MM.1S (cell line): ENCODE measurements around the gene TRIP6.

ENCODE experiments used
- DNase-seq: peaks from one replicate; pipeline ENCODE4 v3.0.0-alpha.2; 2015
- H2AFZ ChIP-seq: fragments of 300-600 bp; sonication (generic); 2 replicates; pipeline ENCODE4 v1.6.0; 2016; ENCODE audit warnings: antibody characterized with exemption, low read length
- H3F3A ChIP-seq: fragments of 300-600 bp; sonication (generic); 2 replicates; pipeline ENCODE4 v1.6.1; 2016; ENCODE audit warnings: mild to moderate bottlenecking, antibody characterized with exemption, low read length, moderate library complexity, mixed read lengths; ENCODE audit not compliant: insufficient read depth
- H3K27ac ChIP-seq: fragments of 300-600 bp; sonication (generic); 2 replicates; pipeline ENCODE4 v1.5.1; 2016; ENCODE audit warnings: mild to moderate bottlenecking, low read length
- H3K27me3 ChIP-seq: fragments of 300-600 bp; sonication (generic); replicated peaks from 2 replicates; pipeline ENCODE4 v1.6.0; 2016; ENCODE audit warnings: low read length; ENCODE audit not compliant: insufficient read depth
- H3K36me3 ChIP-seq: fragments of 300-600 bp; sonication (generic); replicated peaks from 2 replicates; pipeline ENCODE4 v1.6.1; 2016; ENCODE audit warnings: mild to moderate bottlenecking, low read length, mixed read lengths; ENCODE audit not compliant: insufficient read depth
- H3K4me1 ChIP-seq: fragments of 300-600 bp; sonication (generic); 2 replicates; pipeline ENCODE4 v1.6.1; 2016; ENCODE audit warnings: low read length, mixed read lengths
- H3K4me2 ChIP-seq: fragments of 300-600 bp; sonication (generic); 2 replicates; pipeline ENCODE4 v1.6.0; 2016; ENCODE audit warnings: low read depth, low read length
- H3K4me3 ChIP-seq: fragments of 300-600 bp; sonication (generic); 2 replicates; pipeline ENCODE4 v1.5.1; 2016; ENCODE audit warnings: low read length, mixed read lengths
- H3K79me2 ChIP-seq: fragments of 300-600 bp; sonication (generic); 2 replicates; pipeline ENCODE4 v1.6.1; 2016; ENCODE audit warnings: mixed run types, low read length, mixed read lengths
- H3K9ac ChIP-seq: fragments of 300-600 bp; sonication (generic); 2 replicates; pipeline ENCODE4 v1.6.1; 2016; ENCODE audit warnings: low read length, mixed read lengths
- H3K9me2 ChIP-seq: fragments of 300-600 bp; sonication (generic); replicated peaks from 2 replicates; pipeline ENCODE4 v1.6.1; 2016; ENCODE audit warnings: mild to moderate bottlenecking, low read length, mixed read lengths; ENCODE audit not compliant: insufficient read depth
- H3K9me3 ChIP-seq: fragments of 300-600 bp; sonication (generic); replicated peaks from 2 replicates; pipeline ENCODE4 v1.6.1; 2016; ENCODE audit warnings: mild to moderate bottlenecking, low read length, mixed read lengths; ENCODE audit not compliant: insufficient read depth
- H4K20me1 ChIP-seq: fragments of 300-600 bp; sonication (generic); 2 replicates; pipeline ENCODE4 v1.6.1; 2016; ENCODE audit warnings: mild to moderate bottlenecking, low read length, moderate library complexity, mixed read lengths; ENCODE audit not compliant: insufficient read depth
- EZH2 ChIP-seq: fragments of 300-600 bp; sonication (generic); optimal IDR thresholded peaks from 2 replicates; pipeline ENCODE3; 2017; ENCODE audit warnings: low read depth, mild to moderate bottlenecking, antibody characterized with exemption, low read length, mixed read lengths
- EZH2phosphoT487 ChIP-seq: fragments of 300-600 bp; sonication (generic); IDR thresholded peaks from 2 replicates; pipeline ENCODE4 v1.6.1; 2018; ENCODE audit warnings: antibody characterized with exemption, low read length
- TF ChIP-seq, protein P1 (sequence below): fragments of 300-600 bp; sonication (generic); IDR thresholded peaks from 2 replicates; pipeline ENCODE4 v1.5.1; 2016; ENCODE audit warnings: antibody characterized with exemption, low read length, mixed read lengths

Gene TRIP6

DNA sequence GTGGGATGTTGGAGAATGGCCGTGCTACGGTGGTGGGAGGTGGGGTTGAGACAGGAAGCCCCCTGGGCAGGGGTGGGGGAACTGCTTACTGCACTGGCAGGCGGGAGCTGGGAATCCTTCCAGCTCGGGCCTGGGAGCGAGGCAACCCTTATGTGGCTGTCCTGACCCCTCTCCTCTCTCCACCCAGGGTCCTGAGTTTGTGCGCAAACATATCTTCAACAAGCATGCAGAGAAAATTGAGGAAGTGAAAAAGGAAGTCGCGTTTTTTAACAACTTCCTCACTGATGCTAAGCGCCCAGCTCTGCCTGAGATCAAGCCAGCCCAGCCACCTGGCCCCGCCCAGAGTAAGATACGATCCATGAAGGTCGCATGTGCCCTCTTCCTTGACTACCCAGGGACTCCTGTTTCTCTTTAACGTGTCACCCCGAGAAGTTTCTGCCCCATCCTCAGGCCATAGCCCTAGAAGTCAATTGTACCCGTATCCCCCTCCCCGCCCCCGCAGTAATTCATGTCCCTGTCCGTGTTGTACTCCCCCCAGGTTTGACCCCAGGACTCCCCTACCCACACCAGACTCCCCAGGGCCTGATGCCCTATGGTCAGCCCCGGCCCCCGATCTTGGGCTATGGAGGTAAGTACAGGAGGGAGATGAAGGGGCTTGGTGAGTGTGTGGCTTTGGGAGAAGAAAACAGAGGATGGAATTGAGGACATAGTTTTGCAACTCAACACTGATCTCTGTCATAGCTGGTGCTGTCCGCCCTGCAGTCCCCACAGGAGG, 20.5 kb downstream of the TRIP6 start:
- H3K79me2 ChIP-seq = peaks cover 14% of the 10 kb centered on the region
- H3K9me3 ChIP-seq = no peaks in the 10 kb centered on the region
- no peaks in the 10 kb centered on the region for H3K9me2 ChIP-seq
- peaks cover 42% of the 10 kb centered on the region for H3K36me3 ChIP-seq
- no peak overlapping the region for H3K4me3 ChIP-seq
- H4K20me1 ChIP-seq = no peaks in the 10 kb centered on the region
- H3K9ac ChIP-seq = no peak overlapping the region
- DNase-seq = no peak
- H3F3A ChIP-seq = peaks cover 12% of the 10 kb centered on the region; the same call in 1 of the 2 replicates
- H3K4me1 ChIP-seq = peaks cover 10% of the 10 kb centered on the region
- H3K27me3 ChIP-seq = peaks cover 27% of the 10 kb centered on the region
- no peak overlapping the region for H3K27ac ChIP-seq
- no peak for TF ChIP-seq EZH2
- no peak for TF ChIP-seq EZH2phosphoT487
- TF ChIP-seq, protein P1, sequence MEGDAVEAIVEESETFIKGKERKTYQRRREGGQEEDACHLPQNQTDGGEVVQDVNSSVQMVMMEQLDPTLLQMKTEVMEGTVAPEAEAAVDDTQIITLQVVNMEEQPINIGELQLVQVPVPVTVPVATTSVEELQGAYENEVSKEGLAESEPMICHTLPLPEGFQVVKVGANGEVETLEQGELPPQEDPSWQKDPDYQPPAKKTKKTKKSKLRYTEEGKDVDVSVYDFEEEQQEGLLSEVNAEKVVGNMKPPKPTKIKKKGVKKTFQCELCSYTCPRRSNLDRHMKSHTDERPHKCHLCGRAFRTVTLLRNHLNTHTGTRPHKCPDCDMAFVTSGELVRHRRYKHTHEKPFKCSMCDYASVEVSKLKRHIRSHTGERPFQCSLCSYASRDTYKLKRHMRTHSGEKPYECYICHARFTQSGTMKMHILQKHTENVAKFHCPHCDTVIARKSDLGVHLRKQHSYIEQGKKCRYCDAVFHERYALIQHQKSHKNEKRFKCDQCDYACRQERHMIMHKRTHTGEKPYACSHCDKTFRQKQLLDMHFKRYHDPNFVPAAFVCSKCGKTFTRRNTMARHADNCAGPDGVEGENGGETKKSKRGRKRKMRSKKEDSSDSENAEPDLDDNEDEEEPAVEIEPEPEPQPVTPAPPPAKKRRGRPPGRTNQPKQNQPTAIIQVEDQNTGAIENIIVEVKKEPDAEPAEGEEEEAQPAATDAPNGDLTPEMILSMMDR = no peak
- no peak overlapping the region for H2AFZ ChIP-seq
- no peak overlapping the region for H3K4me2 ChIP-seq

DNA sequence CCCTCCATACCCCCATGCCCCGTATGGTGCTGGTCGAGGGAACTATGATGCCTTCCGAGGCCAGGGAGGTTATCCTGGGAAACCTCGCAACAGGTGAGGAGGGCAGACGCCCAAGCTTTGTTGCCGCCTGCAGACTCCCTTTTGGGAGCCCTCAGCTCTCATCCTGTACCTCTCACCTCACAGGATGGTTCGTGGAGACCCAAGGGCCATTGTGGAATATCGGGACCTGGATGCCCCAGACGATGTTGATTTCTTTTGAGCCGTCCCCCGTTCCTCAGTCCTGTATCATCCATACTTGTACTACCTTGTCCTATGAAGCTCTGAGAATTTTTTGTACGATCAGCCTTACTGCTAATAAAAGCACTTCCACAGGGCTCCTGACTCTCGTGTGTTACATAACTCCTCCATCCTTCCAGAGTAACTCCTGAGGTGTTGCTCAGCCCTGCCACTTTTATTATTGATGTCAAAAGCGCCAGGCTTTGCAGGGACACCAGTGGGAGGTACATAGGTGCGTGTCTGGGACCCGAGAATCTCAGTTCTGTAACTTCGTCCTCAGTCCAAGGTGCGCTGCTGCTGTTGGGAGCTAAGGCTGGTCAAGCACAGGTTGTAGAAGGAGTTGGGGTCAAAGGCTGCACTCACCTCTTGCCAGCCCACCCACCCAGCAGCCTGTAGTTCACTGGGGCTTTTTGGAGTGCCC, 21.3 kb downstream of the TRIP6 start:
- Histone ChIP-seq H3K9me2 (no peaks in the 10 kb centered on the region), H3K36me3 (peaks cover 42% of the 10 kb centered on the region), H3K9me3 (no peaks in the 10 kb centered on the region), H3K27me3 (peaks cover 34% of the 10 kb centered on the region), H3F3A (peaks cover 12% of the 10 kb centered on the region; the same call in 1 of the 2 replicates), H3K27ac (no peak overlapping the region), H3K79me2 (peaks cover 14% of the 10 kb centered on the region), H3K4me2 (peak overlapping the region; percentile 99; the same call in 1 of the 2 replicates), H3K4me1 (peaks cover 10% of the 10 kb centered on the region), H3K9ac (no peak overlapping the region; the same call in 1 of the 2 replicates), H2AFZ (no peak overlapping the region), H4K20me1 (no peaks in the 10 kb centered on the region), H3K4me3 (peak overlapping the region; percentile 80)
- TF ChIP-seq, protein P1 = no peak
- TF ChIP-seq EZH2phosphoT487 = no peak
- TF ChIP-seq EZH2 = no peak
- no peak for DNase-seq

- Histone ChIP-seq H3K9me3 (no peaks in the 10 kb centered on the region), H3K27ac (peak within 1 kb of the TSS; percentile 29; the same call in 1 of the 2 replicates), H3K9me2 (no peaks in the 10 kb centered on the region), H3K4me2 (peak within 1 kb of the TSS; percentile 99), H3K79me2 (peaks cover 10% of the 10 kb centered on the region), H2AFZ (peak within 1 kb of the TSS; percentile 75), H3K27me3 (peaks cover 41% of the 10 kb centered on the region), H4K20me1 (no peaks in the 10 kb centered on the region), H3K4me3 (peak within 1 kb of the TSS; percentile 82), H3F3A (peaks cover 12% of the 10 kb centered on the region; the same call in 1 of the 2 replicates), H3K36me3 (peaks cover 37% of the 10 kb centered on the region), H3K4me1 (peaks cover 10% of the 10 kb centered on the region), H3K9ac (peak within 1 kb of the TSS; percentile 80)
- TF ChIP-seq, protein P1 = no peak
- no peak for TF ChIP-seq EZH2phosphoT487
- TF ChIP-seq EZH2 = no peak
- no peak for DNase-seq
These were observed 22.0 kb downstream of the TRIP6 start, which contains the start of gene UFSP1 for GRCh38 chr7:100888988-100889750. Gene UFSP1, minus strand, starts transcription at chr7:100889715. Its CDS starts 444 bp downstream, at chr7:100889271.
